OCI-LY3 (cell line): ENCODE data around the gene ANXA7.

Experiments used
- CTCF ChIP-seq: fragments of 200-600, 300-600 bp; sonication (generic); IDR thresholded peaks from 2 replicates; pipeline ENCODE4 v1.5.1; 2014; ENCODE audit warnings: antibody characterized with exemption, low read length, low read depth
- EZH2phosphoT487 ChIP-seq: fragments of 200-600 bp; shearing (Covaris generic); IDR thresholded peaks from 2 replicates; pipeline ENCODE4 v1.6.1; 2018; ENCODE audit warnings: antibody characterized with exemption, mixed run types, low read depth

- TF ChIP-seq CTCF (no peak), EZH2phosphoT487 (no peak)
These were observed 74.4 kb downstream of the ANXA7 start for GRCh38 chr10:73339436-73339835.
